GM19372 (cell line): ENCODE results near the gene ENTPD7.
A peak's percentile ranks its signal among the peaks of the same experiment; 100 is the strongest.
"Not testable (repeated sequence)": the region's sequence is repeated elsewhere in the genome, so short reads cannot be mapped to it uniquely, and the experiment has no call there.

Source experiments
- ATAC-seq: cut with Tn5 transposase; IDR thresholded peaks from one replicate; pipeline ENCODE4 v1.9.1; 2021; ENCODE audit warnings: mild to moderate bottlenecking, low read depth, moderate library complexity; ENCODE audit not compliant: unreplicated experiment

The ENTPD7 gene

GRCh38 chr10:99682032-99682431, 22.7 kb downstream of the ENTPD7 start:
- no peak for ATAC-seq

DNA sequence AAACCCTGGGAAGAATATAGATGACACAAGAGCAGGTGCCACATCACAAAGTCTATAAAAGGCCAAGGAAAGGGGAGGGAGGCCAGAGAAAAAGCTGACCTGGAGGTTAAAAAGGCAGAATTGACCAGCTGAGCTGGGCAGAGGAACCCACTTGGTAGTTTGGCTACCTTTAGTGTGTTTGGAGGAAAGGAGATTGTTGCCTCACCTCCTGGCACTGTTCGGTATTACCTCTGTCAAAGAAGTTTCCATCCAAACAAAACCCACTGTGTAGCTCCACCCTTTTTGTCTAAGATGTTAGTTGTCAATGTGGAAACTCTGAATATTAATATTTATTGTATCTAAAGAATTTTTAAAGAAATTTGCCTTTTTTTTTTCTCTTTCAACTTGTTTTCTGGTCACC, 23.4 kb downstream of the ENTPD7 start:
- no peak for ATAC-seq

GRCh38 chr10:99685597-99685967, 26.3 kb downstream of the ENTPD7 start:
- peak; percentile 61 for ATAC-seq

DNA sequence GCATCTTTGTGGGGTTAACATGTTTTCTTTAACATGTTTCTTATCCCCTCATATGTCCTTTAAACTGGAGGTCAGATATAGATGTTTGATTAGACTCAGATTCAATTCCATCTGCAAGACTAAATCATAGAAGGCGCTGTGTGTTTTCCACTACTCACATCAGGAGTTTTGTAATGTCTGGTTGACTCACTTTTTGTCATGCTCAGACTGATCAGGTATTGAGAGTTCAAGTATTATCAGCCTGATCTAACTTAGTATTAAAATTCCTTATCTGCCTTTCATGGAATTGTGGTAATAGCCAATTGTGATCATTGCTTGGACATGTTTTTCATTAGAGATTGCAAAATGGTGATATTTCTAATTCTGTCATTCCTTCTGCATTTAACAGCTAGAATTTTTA, 30.2 kb downstream of the ENTPD7 start:
- ATAC-seq, result no peak

- ATAC-seq, result no peak
Measured at GRCh38 chr10:99693933-99694583, 34.7 kb downstream of the ENTPD7 start.

GRCh38 chr10:99695761-99696160, 36.5 kb downstream of the ENTPD7 start:
- ATAC-seq, result no peak

GRCh38 chr10:99698504-99699080, 39.3 kb downstream of the ENTPD7 start:
- no peak for ATAC-seq

DNA sequence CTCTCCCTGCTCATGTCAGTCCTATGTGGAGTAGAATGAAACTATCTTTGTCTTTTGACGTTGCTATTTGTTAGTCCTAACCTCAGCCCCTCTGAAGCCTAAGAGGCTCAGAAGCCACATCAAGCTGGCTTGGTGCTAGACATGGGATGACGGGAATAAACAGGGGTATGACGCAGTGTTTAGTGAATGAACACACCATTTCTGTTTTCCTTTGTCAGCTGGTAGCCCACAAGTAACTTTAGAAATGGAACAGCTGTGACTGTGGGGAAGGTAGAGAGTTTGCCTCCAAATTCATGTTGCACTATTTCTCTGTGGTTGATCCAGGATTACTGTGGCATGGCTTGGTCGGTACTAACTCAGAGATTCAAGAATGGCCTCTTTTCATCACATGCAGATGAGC, 41.3 kb downstream of the ENTPD7 start:
- ATAC-seq, result no peak

DNA sequence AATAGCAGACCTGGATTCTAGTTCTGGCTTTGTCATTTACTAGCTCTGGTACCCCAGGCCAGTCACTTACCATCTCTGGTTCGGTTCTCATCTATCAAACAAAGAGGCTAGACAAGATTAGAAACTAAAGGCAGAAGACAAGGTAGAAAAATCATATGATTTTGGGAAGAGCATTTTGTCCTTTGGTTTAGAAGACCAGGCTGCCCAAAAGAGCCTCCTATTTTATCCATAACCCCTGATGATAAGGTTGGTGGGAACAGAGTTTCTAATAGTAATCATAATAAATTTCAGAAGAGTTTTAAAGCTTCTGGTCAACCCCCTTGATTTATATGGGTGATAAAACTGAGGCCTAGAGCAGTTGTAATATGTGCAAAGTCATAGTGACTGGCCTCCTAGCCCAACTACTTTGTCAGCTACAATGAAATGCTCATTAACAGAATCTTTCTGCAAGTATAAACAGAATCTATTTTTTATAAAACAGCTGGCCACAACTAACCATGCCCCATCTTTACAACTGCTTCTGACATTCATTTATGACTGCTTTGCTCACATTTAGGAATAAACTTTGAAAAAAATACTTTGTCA, 49.2 kb downstream of the ENTPD7 start:
- no peak for ATAC-seq

- ATAC-seq, result no peak
Measured at GRCh38 chr10:99709480-99710229, 50.3 kb downstream of the ENTPD7 start.

GRCh38 chr10:99711129-99711719, 51.9 kb downstream of the ENTPD7 start:
- ATAC-seq, result no peak

GRCh38 chr10:99714446-99714845, 55.1 kb downstream of the ENTPD7 start:
- ATAC-seq, result no peak

GRCh38 chr10:99720387-99720786, 61.1 kb downstream of the ENTPD7 start:
- ATAC-seq, result no peak

- no peak for ATAC-seq
Measured at GRCh38 chr10:99730026-99730425, 70.7 kb downstream of the ENTPD7 start.

- peak; percentile 26 for ATAC-seq
Measured at GRCh38 chr10:99731306-99732032, 72.2 kb downstream of the ENTPD7 start.

- peak; percentile 78 for ATAC-seq
Measured at GRCh38 chr10:99732033-99732842, 72.9 kb downstream of the ENTPD7 start, which contains the start of the genes COX15 and CUTC. Gene COX15 (minus strand): TSS chr10:99732127. CDS start chr10:99732049, 78 bp downstream. Gene CUTC (plus strand): TSS chr10:99732234. CDS start chr10:99732349, 115 bp downstream.

GRCh38 chr10:99733366-99733765, 74.1 kb downstream of the ENTPD7 start:
- no peak for ATAC-seq

GRCh38 chr10:99734111-99734510, 74.8 kb downstream of the ENTPD7 start:
- ATAC-seq, result not testable (repeated sequence)

DNA sequence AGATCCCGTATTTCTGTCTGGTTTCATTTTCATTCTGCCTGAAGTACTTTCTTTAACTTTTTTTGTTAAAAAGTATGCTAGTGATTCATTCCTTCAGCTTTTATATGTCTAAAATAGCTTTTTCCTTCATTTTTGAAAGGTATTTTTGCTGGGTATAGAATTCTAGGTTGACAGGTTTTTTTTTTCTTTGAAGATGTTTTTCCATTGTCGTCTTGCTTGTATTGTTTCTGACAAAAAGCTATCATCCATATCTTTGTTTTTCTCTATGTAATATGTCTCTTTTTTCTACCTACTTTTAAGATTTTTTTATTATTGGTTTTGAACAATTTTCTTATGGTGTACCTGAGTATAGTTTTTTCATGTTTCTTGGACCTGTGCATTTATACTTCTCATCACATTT, 81.0 kb downstream of the ENTPD7 start:
- no peak for ATAC-seq
